Fibroblast of lung (primary cell): Measurements from ENCODE around the gene LAT.

ENCODE experiments used
- CTCF ChIP-seq, 2 donors: IDR thresholded peaks in 1 of 2; conservative IDR thresholded peaks in 1 of 2; 1 replicate in 1 of 2; 2 replicates in 1 of 2; pipeline ENCODE4 v1.5.1; 2011 to 2012; ENCODE audit warnings: low read length in 2 of 2, control low read depth in 1 of 2, inconsistent platforms in 1 of 2, low read depth in 1 of 2, mild to moderate bottlenecking in 1 of 2
- EZH2 ChIP-seq: IDR thresholded peaks from 2 replicates; pipeline ENCODE4 v1.5.1; 2012; ENCODE audit warnings: low read length, control low read depth, mild to moderate bottlenecking; ENCODE audit errors: missing control alignments

- TF ChIP-seq CTCF (conservative IDR thresholded peaks at IDR 0.05 in 1 of 2, IDR thresholded peaks at IDR 0.05 in 1 of 2; ENCODE audit: low read depth in 1 of 2, low read length in 2 of 2) (no peak), EZH2 (no peak)
Measured at GRCh38 chr16:29024278-29024677, 39.4 kb downstream of the LAT start.
